Fibroblast of skin of abdomen (primary cell): ENCODE data around the gene OVCA2.
A peak's percentile ranks its signal among the peaks of the same experiment; 100 is the strongest.

Experiments used
- DNase-seq: peaks from one replicate; pipeline ENCODE4 v3.0.0-alpha.2; 2013

OVCA2 gene

GRCh38 chr17:2015314-2015713 is 26.5 kb upstream of the OVCA2 start:
- no peak for DNase-seq

- DNase-seq, result no peak
These were observed 25.3 kb upstream of the OVCA2 start for GRCh38 chr17:2016494-2016893.

- no peak for DNase-seq
These were observed 24.4 kb upstream of the OVCA2 start for GRCh38 chr17:2017274-2017941.

- no peak for DNase-seq
These were observed 22.9 kb upstream of the OVCA2 start for GRCh38 chr17:2018716-2019510.

GRCh38 chr17:2019723-2020122 is 22.1 kb upstream of the OVCA2 start:
- DNase-seq, result no peak

GRCh38 chr17:2020721-2021120 is 21.1 kb upstream of the OVCA2 start:
- DNase-seq, result no peak

- no peak for DNase-seq
These were observed 19.1 kb upstream of the OVCA2 start for GRCh38 chr17:2022647-2023240.

GRCh38 chr17:2023256-2023655 is 18.6 kb upstream of the OVCA2 start:
- DNase-seq, result no peak

- no peak for DNase-seq
These were observed 17.9 kb upstream of the OVCA2 start for GRCh38 chr17:2023692-2024571.

- no peak for DNase-seq
These were observed 17.1 kb upstream of the OVCA2 start for GRCh38 chr17:2024572-2025219.

- peak; percentile 58 for DNase-seq
These were observed 16.6 kb upstream of the OVCA2 start, which contains the start of gene RTN4RL1 for GRCh38 chr17:2025220-2025621. Gene RTN4RL1 (minus strand): TSS chr17:2025334. CDS start chr17:2024865, 469 bp downstream.

- peak; percentile 58 for DNase-seq
These were observed 16.1 kb upstream of the OVCA2 start for GRCh38 chr17:2025622-2026309.

- DNase-seq, result no peak
These were observed 14.1 kb upstream of the OVCA2 start for GRCh38 chr17:2027528-2028233.

GRCh38 chr17:2028234-2028614 is 13.6 kb upstream of the OVCA2 start:
- DNase-seq, result no peak

GRCh38 chr17:2028737-2029136 is 13.1 kb upstream of the OVCA2 start:
- no peak for DNase-seq

GRCh38 chr17:2029911-2030778 is 11.7 kb upstream of the OVCA2 start, which contains the start of gene DPH1:
Gene DPH1 (plus strand): TSS chr17:2030153. CDS start chr17:2030170, 17 bp downstream.
- peak; percentile 89 for DNase-seq

GRCh38 chr17:2030779-2031163 is 11.1 kb upstream of the OVCA2 start:
- peak; percentile 87 for DNase-seq

- DNase-seq, result peak; percentile 33
These were observed 8.7 kb upstream of the OVCA2 start for GRCh38 chr17:2033153-2033552.

- DNase-seq, result peak; percentile 90
These were observed 7.7 kb upstream of the OVCA2 start for GRCh38 chr17:2034157-2034556.
